Measurements from ENCODE around the gene PEPD. TPM values are rescaled to one million over a fixed set of nuclear protein-coding genes. Genes with fewer than 3 reads are reported as not detected.
A peak's percentile ranks its signal among the peaks of the same experiment; 100 is the strongest.

PEPD gene
- total RNA-seq, 4 donors from 2014 or later, result 116 to 1,166 (median 748) TPM

DNA sequence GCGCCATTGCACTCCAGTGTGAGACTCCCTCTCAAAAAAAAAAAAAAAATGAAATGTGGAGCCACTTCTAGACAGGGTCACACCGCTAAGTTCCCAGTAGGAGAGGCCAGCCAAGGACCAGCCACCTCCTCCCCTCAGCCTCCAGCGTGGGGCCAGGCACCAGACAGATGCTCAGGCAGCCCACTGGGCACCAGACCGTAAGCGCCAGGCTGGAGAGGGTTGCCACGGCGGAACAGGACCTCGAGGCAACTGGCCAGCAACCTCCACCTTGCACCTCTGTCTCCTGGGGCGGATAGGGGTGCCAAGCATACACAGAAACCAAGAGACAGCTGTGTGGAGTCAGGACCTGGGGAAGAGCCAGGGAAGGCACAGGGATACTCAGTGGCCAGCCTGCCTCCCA, 3.7 kb downstream of the PEPD start:
- Histone ChIP-seq H3K27me3 (no peaks in the 10 kb centered on the region), H3K4me1 (peaks cover 0 to 46% (median 5%) of the 10 kb centered on the region in 4 donors), H3K27ac (peak overlapping the region in 1 of 4 donors; percentile 32), H3K4me3 (peak overlapping the region in 1 of 4 donors; percentile 11), H3K9me3 (no peaks in the 10 kb centered on the region), H3K36me3 (peaks cover 0 to 12% (median 0%) of the 10 kb centered on the region in 3 donors)
- no peak for TF ChIP-seq POLR2A (IDR thresholded peaks at IDR 0.05)
- TF ChIP-seq, protein P1, sequence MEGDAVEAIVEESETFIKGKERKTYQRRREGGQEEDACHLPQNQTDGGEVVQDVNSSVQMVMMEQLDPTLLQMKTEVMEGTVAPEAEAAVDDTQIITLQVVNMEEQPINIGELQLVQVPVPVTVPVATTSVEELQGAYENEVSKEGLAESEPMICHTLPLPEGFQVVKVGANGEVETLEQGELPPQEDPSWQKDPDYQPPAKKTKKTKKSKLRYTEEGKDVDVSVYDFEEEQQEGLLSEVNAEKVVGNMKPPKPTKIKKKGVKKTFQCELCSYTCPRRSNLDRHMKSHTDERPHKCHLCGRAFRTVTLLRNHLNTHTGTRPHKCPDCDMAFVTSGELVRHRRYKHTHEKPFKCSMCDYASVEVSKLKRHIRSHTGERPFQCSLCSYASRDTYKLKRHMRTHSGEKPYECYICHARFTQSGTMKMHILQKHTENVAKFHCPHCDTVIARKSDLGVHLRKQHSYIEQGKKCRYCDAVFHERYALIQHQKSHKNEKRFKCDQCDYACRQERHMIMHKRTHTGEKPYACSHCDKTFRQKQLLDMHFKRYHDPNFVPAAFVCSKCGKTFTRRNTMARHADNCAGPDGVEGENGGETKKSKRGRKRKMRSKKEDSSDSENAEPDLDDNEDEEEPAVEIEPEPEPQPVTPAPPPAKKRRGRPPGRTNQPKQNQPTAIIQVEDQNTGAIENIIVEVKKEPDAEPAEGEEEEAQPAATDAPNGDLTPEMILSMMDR (IDR thresholded peaks at IDR 0.05), result no peak
- DNase-seq, result no peak

DNA sequence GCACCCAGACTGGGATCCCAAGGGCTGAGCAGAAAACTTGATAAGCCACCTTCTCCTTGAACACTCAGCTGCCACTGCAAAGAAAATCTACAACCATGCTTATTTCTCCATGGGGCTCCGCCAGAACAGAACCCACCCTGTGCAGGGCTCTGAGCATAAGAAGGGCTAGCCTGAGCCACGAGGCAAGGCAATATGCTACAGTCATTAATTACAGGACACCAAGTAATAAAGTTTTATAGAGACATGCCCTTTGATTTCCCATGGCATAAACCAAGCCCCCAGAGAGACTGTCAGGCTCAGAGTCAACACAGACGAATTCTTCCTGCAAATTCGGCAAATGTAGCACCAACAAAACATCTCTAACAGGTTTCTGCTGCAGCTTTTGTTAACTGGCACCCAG, 5.7 kb downstream of the PEPD start:
- Histone ChIP-seq H3K36me3 (peaks cover 0 to 28% (median 0%) of the 10 kb centered on the region in 3 donors), H3K4me3 (peak overlapping the region in 2 of 4 donors; percentile 12 to 15), H3K9me3 (no peaks in the 10 kb centered on the region), H3K27ac (peak overlapping the region in 3 of 4 donors; percentile 53 to 81 (median 69)), H3K4me1 (peaks cover 0 to 38% (median 0%) of the 10 kb centered on the region in 4 donors), H3K27me3 (no peaks in the 10 kb centered on the region)
- DNase-seq, result no peak
- TF ChIP-seq POLR2A (IDR thresholded peaks at IDR 0.05), result no peak
- TF ChIP-seq, protein P1 (IDR thresholded peaks at IDR 0.05), result no peak

DNA sequence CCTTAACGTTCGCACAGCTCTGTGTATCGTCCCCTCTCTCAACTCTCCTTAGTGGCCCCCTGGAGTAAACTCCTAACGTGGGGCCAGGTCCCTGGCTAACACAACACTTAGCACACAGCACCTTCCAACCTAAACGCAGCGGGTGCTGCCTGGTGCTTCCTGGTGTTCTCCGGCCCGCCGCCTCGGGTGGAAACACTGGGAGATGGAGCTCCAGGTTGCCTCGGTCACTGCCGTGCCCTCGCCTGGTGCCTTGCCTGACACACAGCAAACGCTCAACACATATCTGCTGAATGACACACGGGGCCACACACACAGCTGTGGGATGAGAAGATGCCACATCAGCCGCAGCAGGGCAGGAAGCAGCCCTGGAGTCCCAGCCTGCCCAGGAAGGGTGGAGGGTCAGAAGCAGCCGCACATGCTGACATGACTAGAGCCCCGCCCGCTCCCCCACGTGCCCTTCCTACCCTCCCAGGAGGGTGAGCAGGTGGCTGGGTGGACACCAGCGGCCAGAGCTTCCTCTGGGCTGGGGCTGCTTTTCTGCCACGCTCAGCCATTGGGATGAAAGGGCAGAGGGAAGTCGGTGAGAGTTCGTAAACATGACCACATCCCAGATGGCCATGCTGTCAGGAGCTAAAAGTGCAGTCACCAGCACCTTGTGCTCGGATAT, 6.6 kb downstream of the PEPD start:
- DNase-seq, result peak in 2 of 3 donors; percentile 78 to 85
- no peaks in the 10 kb centered on the region for H3K9me3 ChIP-seq
- H3K4me3 ChIP-seq, result peak overlapping the region in 1 of 4 donors; percentile 12
- TF ChIP-seq, protein P1 (IDR thresholded peaks at IDR 0.05), result no peak
- TF ChIP-seq POLR2A (IDR thresholded peaks at IDR 0.05), result no peak
- H3K36me3 ChIP-seq, result peaks cover 0 to 35% (median 0%) of the 10 kb centered on the region in 3 donors
- peaks cover 0 to 29% (median 0%) of the 10 kb centered on the region in 4 donors for H3K4me1 ChIP-seq
- H3K27me3 ChIP-seq, result no peaks in the 10 kb centered on the region
- H3K27ac ChIP-seq, result peak overlapping the region in 3 of 4 donors; percentile 53 to 81 (median 69)

- H3K27me3 ChIP-seq, result no peaks in the 10 kb centered on the region
- no peak for DNase-seq
- no peak for TF ChIP-seq POLR2A (IDR thresholded peaks at IDR 0.05)
- TF ChIP-seq, protein P1 (IDR thresholded peaks at IDR 0.05), result no peak
- H3K9me3 ChIP-seq, result no peaks in the 10 kb centered on the region
- H3K36me3 ChIP-seq, result peaks cover 0 to 44% (median 0%) of the 10 kb centered on the region in 3 donors
- peaks cover 0 to 20% (median 0%) of the 10 kb centered on the region in 4 donors for H3K4me1 ChIP-seq
- no peak overlapping the region for H3K4me3 ChIP-seq
- no peak overlapping the region for H3K27ac ChIP-seq
Measured at GRCh38 chr19:33513424-33513823, 8.2 kb downstream of the PEPD start.

DNA sequence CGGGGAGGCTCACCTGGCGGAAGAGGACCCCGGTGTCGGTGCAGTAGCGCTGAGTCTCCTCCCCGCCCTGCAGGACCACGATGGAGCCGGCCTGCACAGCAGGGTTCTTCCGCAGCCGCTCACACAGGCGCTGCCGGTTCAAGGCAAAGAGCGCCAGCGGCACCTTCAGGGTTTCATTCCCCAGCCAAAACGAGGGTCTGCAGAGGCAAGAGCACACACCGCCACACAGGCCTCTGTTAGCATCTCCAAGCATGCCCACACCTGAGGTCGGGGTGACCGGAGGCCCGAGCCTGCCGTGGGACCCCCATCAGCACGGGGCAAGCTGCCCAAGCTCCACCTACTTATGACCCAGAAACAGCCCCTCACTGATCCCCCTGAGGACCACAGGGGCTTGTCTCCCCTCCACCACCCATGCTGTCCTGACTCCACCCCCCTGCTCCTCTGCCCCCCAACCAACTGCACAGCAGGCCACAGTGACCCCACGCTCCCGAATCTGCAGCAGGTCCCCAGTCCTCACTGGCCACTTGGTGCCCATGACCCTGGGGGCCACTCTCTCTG, 8.9 kb downstream of the PEPD start:
- peaks cover 0 to 44% (median 0%) of the 10 kb centered on the region in 3 donors for H3K36me3 ChIP-seq

More for the DNA sequence above, 8.9 kb downstream of the PEPD start:
- no peak overlapping the region for H3K4me3 ChIP-seq
- no peak for DNase-seq
- TF ChIP-seq, protein P1 (IDR thresholded peaks at IDR 0.05), result no peak
- TF ChIP-seq POLR2A (IDR thresholded peaks at IDR 0.05), result no peak
- H3K27me3 ChIP-seq, result no peaks in the 10 kb centered on the region
- H3K27ac ChIP-seq, result no peak overlapping the region
- peaks cover 0 to 15% (median 0%) of the 10 kb centered on the region in 4 donors for H3K4me1 ChIP-seq
- H3K9me3 ChIP-seq, result no peaks in the 10 kb centered on the region

Measured in Peyer's patch (tissue), 4 donors.